Mucosa of gallbladder (tissue), 1 donor: ENCODE measurements around the gene NRGN. TPM values are rescaled to one million over a fixed set of nuclear protein-coding genes. Genes with fewer than 3 reads are reported as not detected.

Experiments used
- DNase-seq: peaks from one replicate; pipeline ENCODE4 v3.0.0-alpha.2; 2020; ENCODE audit warnings: low spot score
- total RNA-seq: library from RNA; stranded (reverse); gene quantifications from one replicate; pipeline ENCODE4 v1.2.1, GENCODE V29; 2021
- donor health status: DM: no; HTN: no; CAD: no.

Gene NRGN
- total RNA-seq, 1 donor from 2014 or later = 6.1 TPM

- no peak for DNase-seq
These were observed 638 bp downstream of the NRGN start for GRCh38 chr11:124740277-124740882.

GRCh38 chr11:124742555-124742954 lies 2.8 kb downstream of the NRGN start:
- DNase-seq = no peak

- DNase-seq = no peak
These were observed 3.3 kb downstream of the NRGN start for GRCh38 chr11:124743050-124743449.

- DNase-seq = no peak
These were observed 5.6 kb downstream of the NRGN start for GRCh38 chr11:124745270-124745834.

- DNase-seq = no peak
These were observed 6.3 kb downstream of the NRGN start for GRCh38 chr11:124745835-124746620.

GRCh38 chr11:124746621-124747243 lies 7.0 kb downstream of the NRGN start:
- peak; percentile 89 for DNase-seq

- no peak for DNase-seq
These were observed 7.8 kb downstream of the NRGN start for GRCh38 chr11:124747406-124748099.

GRCh38 chr11:124748100-124748418 lies 8.3 kb downstream of the NRGN start:
- no peak for DNase-seq

GRCh38 chr11:124748481-124749343 lies 9.0 kb downstream of the NRGN start:
- no peak for DNase-seq

- DNase-seq = no peak
These were observed 10.2 kb downstream of the NRGN start for GRCh38 chr11:124749912-124750311.

GRCh38 chr11:124751391-124751740 lies 11.6 kb downstream of the NRGN start:
- DNase-seq = no peak

GRCh38 chr11:124751741-124752470 lies 12.2 kb downstream of the NRGN start, which contains the start of gene VSIG2:
Gene VSIG2 (minus strand): TSS chr11:124752255. CDS start chr11:124752137, 118 bp downstream.
- no peak for DNase-seq

GRCh38 chr11:124752471-124753102 lies 12.8 kb downstream of the NRGN start:
- no peak for DNase-seq

GRCh38 chr11:124753205-124753604 lies 13.5 kb downstream of the NRGN start:
- no peak for DNase-seq

- DNase-seq = no peak
These were observed 13.9 kb downstream of the NRGN start for GRCh38 chr11:124753624-124754023.

GRCh38 chr11:124754309-124754708 lies 14.6 kb downstream of the NRGN start:
- DNase-seq = no peak

GRCh38 chr11:124754710-124755109 lies 15.0 kb downstream of the NRGN start:
- no peak for DNase-seq

- DNase-seq = no peak
These were observed 16.5 kb downstream of the NRGN start for GRCh38 chr11:124756033-124756752.

- DNase-seq = no peak
These were observed 17.0 kb downstream of the NRGN start for GRCh38 chr11:124756753-124757227.
